ENCODE results near the gene TIGD3. TPM values are rescaled to one million over a fixed set of nuclear protein-coding genes. Genes with fewer than 3 reads are reported as not detected.

TIGD3 gene
- total RNA-seq, 1 donor from 2014 or later: 1.4 TPM

DNA sequence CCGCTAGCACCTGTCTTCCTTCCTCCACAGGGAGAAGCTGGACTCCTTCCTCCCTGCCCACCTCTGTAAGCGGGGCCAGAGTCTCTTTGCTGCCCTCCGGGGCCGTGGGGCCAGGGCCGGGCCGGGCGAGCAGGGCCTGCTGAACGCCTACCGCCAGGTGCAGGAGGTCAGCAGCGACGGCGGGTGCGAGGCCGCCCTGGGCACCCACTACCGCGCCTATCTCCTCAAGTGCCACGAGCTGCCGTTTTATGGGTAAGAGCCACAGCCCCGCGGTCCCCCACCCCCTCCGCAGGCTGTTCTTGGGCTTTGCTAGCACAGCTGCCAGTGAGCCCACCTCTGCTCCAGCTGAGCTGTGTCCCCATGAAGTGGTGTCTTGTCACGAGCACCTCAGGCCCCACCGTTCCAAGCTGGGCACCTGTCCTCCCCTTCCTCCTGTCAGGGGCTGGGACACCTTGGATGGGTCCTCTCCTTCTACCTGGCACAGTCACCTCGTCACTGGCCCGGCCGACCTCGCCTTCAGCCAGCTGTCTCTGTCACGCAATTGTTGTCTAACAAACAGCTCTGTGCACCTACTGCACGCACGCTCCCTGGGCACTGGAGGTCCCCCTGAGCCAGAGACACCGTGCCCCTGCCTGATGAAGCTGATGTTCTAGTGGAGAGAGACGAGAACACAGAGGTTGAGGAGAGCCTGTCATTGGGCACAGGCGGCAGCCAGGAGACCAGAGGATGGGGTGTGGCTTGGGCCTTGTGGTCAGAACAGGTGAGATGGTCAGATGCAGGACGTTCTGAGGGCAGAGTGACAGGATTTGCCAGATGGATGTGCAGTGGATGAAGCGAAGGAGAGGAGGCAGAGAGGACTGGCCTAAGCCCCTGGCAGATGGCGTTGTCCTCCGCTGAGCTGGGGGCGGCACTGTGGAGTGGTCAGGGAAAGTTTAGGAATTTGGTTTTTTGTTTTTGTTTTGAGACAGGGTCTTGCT is 42.5 kb downstream of the TIGD3 start:
- TF ChIP-seq, protein P1, sequence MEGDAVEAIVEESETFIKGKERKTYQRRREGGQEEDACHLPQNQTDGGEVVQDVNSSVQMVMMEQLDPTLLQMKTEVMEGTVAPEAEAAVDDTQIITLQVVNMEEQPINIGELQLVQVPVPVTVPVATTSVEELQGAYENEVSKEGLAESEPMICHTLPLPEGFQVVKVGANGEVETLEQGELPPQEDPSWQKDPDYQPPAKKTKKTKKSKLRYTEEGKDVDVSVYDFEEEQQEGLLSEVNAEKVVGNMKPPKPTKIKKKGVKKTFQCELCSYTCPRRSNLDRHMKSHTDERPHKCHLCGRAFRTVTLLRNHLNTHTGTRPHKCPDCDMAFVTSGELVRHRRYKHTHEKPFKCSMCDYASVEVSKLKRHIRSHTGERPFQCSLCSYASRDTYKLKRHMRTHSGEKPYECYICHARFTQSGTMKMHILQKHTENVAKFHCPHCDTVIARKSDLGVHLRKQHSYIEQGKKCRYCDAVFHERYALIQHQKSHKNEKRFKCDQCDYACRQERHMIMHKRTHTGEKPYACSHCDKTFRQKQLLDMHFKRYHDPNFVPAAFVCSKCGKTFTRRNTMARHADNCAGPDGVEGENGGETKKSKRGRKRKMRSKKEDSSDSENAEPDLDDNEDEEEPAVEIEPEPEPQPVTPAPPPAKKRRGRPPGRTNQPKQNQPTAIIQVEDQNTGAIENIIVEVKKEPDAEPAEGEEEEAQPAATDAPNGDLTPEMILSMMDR (IDR thresholded peaks at IDR 0.05): no peak
- peaks cover 70% of the 10 kb centered on the region for H3K36me3 Mint-ChIP-seq (ENCODE audit: low read depth)

DNA sequence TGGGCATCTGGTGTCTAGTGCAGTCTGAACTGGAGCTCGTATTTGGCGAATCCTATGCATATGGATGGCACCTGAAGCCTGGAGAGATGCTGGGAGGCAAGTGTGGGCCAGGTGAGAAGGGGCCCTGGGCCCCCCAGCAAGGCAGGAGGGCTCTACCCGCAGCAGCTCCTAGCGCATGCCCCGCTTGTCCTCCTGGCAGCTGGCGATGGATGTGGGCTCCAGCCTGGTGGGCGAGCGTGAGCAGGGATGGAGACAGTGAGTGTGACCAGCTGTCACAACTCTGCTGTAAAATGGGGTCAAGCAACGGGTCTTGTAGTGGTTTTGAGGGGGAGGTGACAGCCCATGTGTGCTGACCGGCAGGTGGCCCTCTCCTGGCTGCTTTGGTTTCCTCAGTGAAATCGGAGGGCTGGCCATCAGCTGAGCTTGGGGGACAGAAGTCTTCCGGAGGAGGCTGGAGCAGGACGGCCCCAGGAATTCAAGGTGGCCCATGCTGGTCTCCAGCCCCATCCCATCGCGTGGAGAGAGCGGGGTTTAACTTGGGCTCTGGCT is 43.9 kb downstream of the TIGD3 start:
- DNase-seq (no peak), ATAC-seq (ENCODE audit: low read depth) (no peak)
- H3K36me3 Mint-ChIP-seq (ENCODE audit: low read depth): peaks cover 67% of the 10 kb centered on the region
- TF ChIP-seq, protein P1 (IDR thresholded peaks at IDR 0.05): no peak
- ChIA-PET CTCF (interaction anchor here (0.6 kb wide), 1 partner anchor 219 kb away, joined by 4 read pairs; no protein-coding TSS in a partner anchor), POLR2A (interaction anchor here (0.6 to 14.0 kb wide), 4 partner anchors 12 to 123 kb away, joined by 3 to 328 read pairs (median 6); partner anchors contain the start of genes FRMD8 and MALAT1)
- no peak overlapping the region for H3K4me3 Mint-ChIP-seq
- no peaks in the 10 kb centered on the region for H3K9me3 Mint-ChIP-seq
- intact Hi-C loops (cut with micrococcal nuclease): no loop called here
- peaks cover 9% of the 10 kb centered on the region for H3K4me1 Mint-ChIP-seq
- H3K27ac Mint-ChIP-seq: no peak overlapping the region
- no peaks in the 10 kb centered on the region for H3K27me3 Mint-ChIP-seq

More for the DNA sequence above, 42.5 kb downstream of the TIGD3 start:
- no peak for ATAC-seq (ENCODE audit: low read depth)
- no peaks in the 10 kb centered on the region for H3K27me3 Mint-ChIP-seq
- intact Hi-C loops (cut with micrococcal nuclease): no loop called here
- POLR2A ChIA-PET: interaction anchor here (0.5 to 1.0 kb wide), 2 partner anchors 11 kb away, joined by 3 read pairs; partner anchors contain the start of gene FRMD8
- H3K27ac Mint-ChIP-seq: peak overlapping the region; percentile 27
- H3K9me3 Mint-ChIP-seq: no peaks in the 10 kb centered on the region
- CTCF ChIA-PET: interaction anchor here (1.1 kb wide), 1 partner anchor 82 kb away, joined by 3 read pairs; the partner anchor contains the start of gene CDC42EP2
- DNase-seq: no peak
- no peak overlapping the region for H3K4me3 Mint-ChIP-seq
- peaks cover 5% of the 10 kb centered on the region for H3K4me1 Mint-ChIP-seq

DNA sequence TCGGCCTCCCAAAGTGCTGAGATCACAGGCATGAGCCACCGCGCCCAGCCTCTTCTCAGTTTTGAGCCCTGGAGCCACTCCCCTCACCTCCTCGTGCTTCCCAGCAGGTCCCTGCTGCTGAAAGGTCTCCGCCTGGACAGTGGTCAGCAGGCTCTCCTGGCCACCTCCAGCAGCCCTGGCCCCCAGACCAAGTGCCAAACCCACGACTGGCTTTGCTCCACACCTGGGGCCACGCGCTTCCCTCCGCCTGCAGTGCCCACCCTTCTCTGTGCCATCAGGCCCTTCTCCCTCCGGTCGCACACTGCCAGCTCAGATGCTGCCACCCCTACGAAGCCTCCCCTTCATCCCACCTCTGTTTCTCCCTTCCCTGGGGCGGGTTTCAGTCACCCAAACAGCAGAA is 44.7 kb downstream of the TIGD3 start:
- ChIA-PET CTCF (no interaction called here), POLR2A (interaction anchor here (0.7 to 14.0 kb wide), 3 partner anchors 11 to 105 kb away, joined by 3 to 328 read pairs (median 6); partner anchors contain the start of gene MALAT1)
- no peak overlapping the region for H3K4me3 Mint-ChIP-seq
- H3K27ac Mint-ChIP-seq: no peak overlapping the region
- peaks cover 18% of the 10 kb centered on the region for H3K4me1 Mint-ChIP-seq
- H3K9me3 Mint-ChIP-seq: no peaks in the 10 kb centered on the region
- peaks cover 67% of the 10 kb centered on the region for H3K36me3 Mint-ChIP-seq (ENCODE audit: low read depth)
- DNase-seq (no peak), ATAC-seq (ENCODE audit: low read depth) (no peak)
- no peaks in the 10 kb centered on the region for H3K27me3 Mint-ChIP-seq
- TF ChIP-seq, protein P1 (IDR thresholded peaks at IDR 0.05): no peak
- intact Hi-C loops (cut with micrococcal nuclease): no loop called here

- CTCF ChIA-PET: no interaction called here
- Mint-ChIP-seq H3K4me1 (peaks cover 23% of the 10 kb centered on the region), H3K27ac (no peak overlapping the region), H3K36me3 (ENCODE audit: low read depth) (peaks cover 68% of the 10 kb centered on the region), H3K9me3 (no peaks in the 10 kb centered on the region), H3K4me3 (no peak overlapping the region), H3K27me3 (no peaks in the 10 kb centered on the region)
- ATAC-seq (ENCODE audit: low read depth) (no peak), DNase-seq (no peak)
- intact Hi-C loops (cut with micrococcal nuclease): no loop called here
- POLR2A ChIA-PET: interaction anchor here (1.3 to 14.0 kb wide), 3 partner anchors 12 to 104 kb away, joined by 3 to 328 read pairs (median 231); partner anchors contain the start of genes MALAT1 and NEAT1
- TF ChIP-seq, protein P1 (IDR thresholded peaks at IDR 0.05): no peak
Observed at GRCh38 chr11:65399845-65400244, 45.3 kb downstream of the TIGD3 start.

Measured in activated B cell treated with CpG ODN at 0.5 μM for 24 hours (primary cell).